IMR-90 (cell line): ENCODE results near the gene SHISAL2B. TPM values are rescaled to one million over a fixed set of nuclear protein-coding genes. Genes with fewer than 3 reads are reported as not detected.
"Not testable (repeated sequence)": the region's sequence is repeated elsewhere in the genome, so short reads cannot be mapped to it uniquely, and the experiment has no call there.

Experiments used
- ATAC-seq: fragments of 200-7000 bp; cut with Tn5 transposase; 2 replicates; pipeline ENCODE4 v1.9.1; 2020; ENCODE audit warnings: low read depth, mild to moderate bottlenecking, moderate library complexity
- BruUV-seq: library from RNA; stranded (reverse); fragments of 400-500 nt; replicated peaks from 2 replicates; lab custom pipeline; 2021; lab: Mats Ljungman, UMichigan
- CTCF ChIA-PET: fragments of 300-600 bp; formaldehyde crosslinking; extraction: SDS; loops from one replicate; lab custom pipeline; 2021; ENCODE audit warnings: antibody characterized with exemption; lab: Yijun Ruan, JAX
- POLR2A ChIA-PET: fragments of 300-600 bp; sonication (Branson Sonifier 250); formaldehyde crosslinking; loops from one replicate; lab custom pipeline; 2022; ENCODE audit warnings: antibody characterized with exemption; ENCODE audit not compliant: unreplicated experiment; lab: Charles Lee
- DNase-seq: peaks from one replicate; pipeline ENCODE4 v3.0.0; 2013
- H2AFZ ChIP-seq: replicated peaks from 2 replicates; pipeline ENCODE3; 2013; ENCODE audit warnings: low read length, mild to moderate bottlenecking; ENCODE audit not compliant: poor library complexity
- H2AK5ac ChIP-seq: 2 replicates; pipeline ENCODE4 v1.6.1; 2013; ENCODE audit warnings: low read depth, low read length, inconsistent platforms
- H2AK9ac ChIP-seq: replicated peaks from 2 replicates; pipeline ENCODE3; 2013; ENCODE audit warnings: mild to moderate bottlenecking, low read depth, low read length, moderate library complexity; ENCODE audit not compliant: poor library complexity
- H2BK120ac ChIP-seq: 2 replicates; pipeline ENCODE4 v1.6.1; 2013; ENCODE audit warnings: low read depth, low read length, inconsistent platforms
- H2BK15ac ChIP-seq: 3 replicates; pipeline ENCODE4 v1.6.1; 2013; ENCODE audit warnings: low read depth, low read length, inconsistent platforms
- H2BK20ac ChIP-seq: 2 replicates; pipeline ENCODE4 v1.6.1; 2013; ENCODE audit warnings: low read depth, mild to moderate bottlenecking, inconsistent platforms, low read length, moderate library complexity
- H2BK5ac ChIP-seq: 2 replicates; pipeline ENCODE4 v1.6.1; 2013; ENCODE audit warnings: mild to moderate bottlenecking, low read depth, low read length, inconsistent platforms; ENCODE audit not compliant: poor library complexity, severe bottlenecking
- H3K14ac ChIP-seq: replicated peaks from 2 replicates; pipeline ENCODE4 v1.6.1; 2013; ENCODE audit warnings: low read depth, low read length, inconsistent platforms
- H3K18ac ChIP-seq: 2 replicates; pipeline ENCODE4 v1.6.1; 2013; ENCODE audit warnings: low read depth, low read length, control low read depth
- H3K23ac ChIP-seq: 2 replicates; pipeline ENCODE4 v1.6.1; 2013; ENCODE audit warnings: low read depth, low read length, inconsistent platforms
- H3K27ac ChIP-seq: 2 replicates; pipeline ENCODE4 v1.5.1; 2013; ENCODE audit warnings: mild to moderate bottlenecking, control low read depth, low read length; ENCODE audit not compliant: insufficient read depth
- H3K27me3 ChIP-seq: 2 replicates; pipeline ENCODE4 v1.6.1; 2013; ENCODE audit warnings: low read length; ENCODE audit not compliant: control insufficient read depth, insufficient read depth
- H3K36me3 ChIP-seq: 2 replicates; pipeline ENCODE4 v1.6.1; 2013; ENCODE audit warnings: low read length, mixed read lengths; ENCODE audit not compliant: control insufficient read depth, insufficient read depth
- H3K4ac ChIP-seq: 2 replicates; pipeline ENCODE4 v1.6.1; 2013; ENCODE audit warnings: low read depth, low read length, inconsistent platforms
- H3K4me1 ChIP-seq: 2 replicates; pipeline ENCODE4 v1.6.1; 2013; ENCODE audit warnings: low read length, mixed read lengths; ENCODE audit not compliant: control insufficient read depth, insufficient read depth
- H3K4me2 ChIP-seq: 2 replicates; pipeline ENCODE4 v1.6.1; 2013; ENCODE audit warnings: low read depth, mild to moderate bottlenecking, control low read depth, low read length, moderate library complexity
- H3K4me3 ChIP-seq: 2 replicates; pipeline ENCODE4 v1.5.1; 2013; ENCODE audit warnings: low read depth, mild to moderate bottlenecking, control low read depth, low read length, moderate library complexity; ENCODE audit not compliant: insufficient read depth
- H3K56ac ChIP-seq: 2 replicates; pipeline ENCODE4 v1.6.1; 2013; ENCODE audit warnings: low read length, inconsistent platforms; ENCODE audit not compliant: insufficient read depth; ENCODE audit errors: extremely low read depth
- H3K79me1 ChIP-seq, 2 experiments: 2 replicates each; pipeline ENCODE4 v1.6.1; 2013; ENCODE audit warnings: low read length in 2 of 2, inconsistent platforms in 1 of 2, low read depth in 1 of 2
- H3K9ac ChIP-seq: 2 replicates; pipeline ENCODE4 v1.6.1; 2013; ENCODE audit warnings: low read depth, low read length, control low read depth
- H3K9me1 ChIP-seq: 2 replicates; pipeline ENCODE4 v1.6.1; 2013; ENCODE audit warnings: low read length, inconsistent platforms; ENCODE audit not compliant: insufficient read depth
- H3K9me3 ChIP-seq: 2 replicates; pipeline ENCODE4 v1.6.1; 2013; ENCODE audit warnings: low read length; ENCODE audit not compliant: control insufficient read depth, insufficient read depth
- H4K20me1 ChIP-seq: 2 replicates; pipeline ENCODE4 v1.6.1; 2013; ENCODE audit warnings: low read length, inconsistent platforms; ENCODE audit not compliant: insufficient read depth
- H4K5ac ChIP-seq: 2 replicates; pipeline ENCODE4 v1.6.1; 2013; ENCODE audit warnings: mild to moderate bottlenecking, low read depth, low read length, control low read depth
- H4K8ac ChIP-seq, 2 experiments: 2 replicates each; pipeline ENCODE4 v1.6.1; 2013; ENCODE audit warnings: low read depth in 2 of 2, low read length in 2 of 2, control low read depth in 1 of 2, inconsistent platforms in 1 of 2
- H4K91ac ChIP-seq: 2 replicates; pipeline ENCODE4 v1.6.1; 2013; ENCODE audit warnings: low read depth, low read length, inconsistent platforms; ENCODE audit not compliant: insufficient read depth
- WGBS, 2 experiments: methylation state at CpG; one replicate each; pipeline versions ENCODE4 v1.1.5 to v1.1.7; 2013; ENCODE audit warnings: missing lambda C conversion rate in 2 of 2; ENCODE audit not compliant: insufficient read length in 1 of 2; ENCODE audit errors: extremely low coverage in 2 of 2; 5-methylcytosine and 5-hydroxymethylcytosine counted together
- dilution Hi-C: fragments of 300-500 bp; cut with HindIII; formaldehyde crosslinking; loops from one replicate; pipeline ENCODE4 v1.14.3; 2018; ENCODE audit warnings: low sequenced_read_pairs; ENCODE audit not compliant: unreplicated experiment
- in situ Hi-C: fragments of 300-500 bp; cut with MboI; formaldehyde crosslinking; loops from 3 replicates; pipeline ENCODE4 v1.14.3; 2019; ENCODE audit warnings: low sequenced_read_pairs, inconsistent platforms, mixed read lengths
- intact Hi-C: fragments of 100-400 bp; cut with micrococcal nuclease; formaldehyde crosslinking; loops from 2 replicates; pipeline ENCODE4 v1.10.0; 2022
- polyA plus RNA-seq, 3 experiments: library from polyadenylated mRNA; depleted of rRNA; stranded (reverse); fragments of >200 nt; gene quantifications; 2 replicates each; pipeline ENCODE4 v1.2.3, GENCODE V29; 2012; ENCODE audit warnings: low replicate concordance in 1 of 3
- total RNA-seq: library from RNA; depleted of rRNA; stranded (reverse); fragments of >200 nt; gene quantifications from 2 replicates; pipeline ENCODE4 v1.2.3, GENCODE V29; 2012

The SHISAL2B gene
- total and polyA plus RNA-seq, 2 of the 4 experiments (the other 2 are of a cell fraction), result not detected

- H3K4me1 ChIP-seq, H3K18ac ChIP-seq, H3K9me3 ChIP-seq, H2BK120ac ChIP-seq, H3K14ac ChIP-seq, dilution Hi-C loops, H2BK20ac ChIP-seq, H3K36me3 ChIP-seq, H2AK5ac ChIP-seq, H3K4me3 ChIP-seq, H2BK5ac ChIP-seq, H3K27me3 ChIP-seq, BruUV-seq, H4K5ac ChIP-seq, POLR2A ChIA-PET, intact Hi-C loops, H3K4ac ChIP-seq, H4K91ac ChIP-seq, H2BK15ac ChIP-seq, H3K56ac ChIP-seq, H3K27ac ChIP-seq, H3K9me1 ChIP-seq, H3K79me1 ChIP-seq, in situ Hi-C loops, H3K9ac ChIP-seq, H4K20me1 ChIP-seq, H3K23ac ChIP-seq, H2AFZ ChIP-seq, H2AK9ac ChIP-seq, H4K8ac ChIP-seq: not testable (repeated sequence)
- CTCF ChIA-PET, result interaction anchor here (0.5 kb wide), 1 partner anchor 983 kb away, joined by 3 read pairs; no protein-coding TSS in a partner anchor
- DNase-seq (peak; percentile 49), ATAC-seq (peak; percentile 40; the same call in 1 of the 2 replicates)
- H3K4me2 ChIP-seq, result peak overlapping the region; percentile 5; the same call in 1 of the 2 replicates
- WGBS, 2 experiments, result no CpG with 5 or more reads among the region's 6 CpGs
Measured at GRCh38 chr5:64663181-64663580, 27.1 kb upstream of the SHISAL2B start.
